Right renal cortex interstitium (tissue), 3 donors: Measurements from ENCODE around the gene PERCC1. TPM values are rescaled to one million over a fixed set of nuclear protein-coding genes. Genes with fewer than 3 reads are reported as not detected.

ENCODE experiments used
- DNase-seq, 3 donors: peaks; one replicate each; pipeline ENCODE4 v3.0.0-alpha.2; 2013; ENCODE audit warnings: low read depth in 3 of 3, low spot score in 2 of 3
- polyA plus RNA-seq, 3 donors: library from polyadenylated mRNA; unstranded; fragments of 120-200 nt; gene quantifications; one replicate each; pipeline ENCODE4 v1.2.1, GENCODE V29; 2013; ENCODE audit not compliant: insufficient read length in 3 of 3

Gene PERCC1
- polyA plus RNA-seq, 3 donors = not detected

DNA sequence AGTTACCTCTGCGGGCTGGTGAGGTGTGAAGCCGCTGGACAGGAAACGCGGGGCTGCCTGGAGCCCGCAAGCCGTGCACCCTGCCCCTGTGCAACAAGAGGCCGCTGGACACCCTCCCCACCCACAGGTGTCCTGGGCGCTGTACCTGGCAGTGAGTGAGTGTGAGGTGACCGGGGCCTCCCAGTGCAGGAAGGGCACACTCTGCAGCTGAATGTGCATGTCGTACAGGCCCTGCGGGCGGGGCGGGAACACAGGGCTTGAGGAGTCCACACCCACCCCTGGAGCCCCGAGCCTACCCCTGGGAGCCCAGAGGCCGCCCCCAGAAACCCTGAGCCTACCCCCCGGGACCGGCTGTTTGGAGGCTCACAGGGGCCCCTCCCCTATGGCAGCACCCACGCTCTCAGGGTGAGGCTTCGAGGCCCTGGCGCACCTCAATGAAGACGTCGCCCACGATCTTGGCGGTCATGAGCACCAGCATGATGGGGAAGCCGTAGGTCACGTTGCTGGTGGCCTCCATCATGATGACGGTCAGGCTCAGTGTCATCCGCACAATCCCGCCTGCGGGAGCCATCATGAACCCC, 17.7 kb downstream of the PERCC1 start:
- no peak for DNase-seq

GRCh38 chr16:1449201-1449788, 18.4 kb downstream of the PERCC1 start:
- no peak for DNase-seq

DNA sequence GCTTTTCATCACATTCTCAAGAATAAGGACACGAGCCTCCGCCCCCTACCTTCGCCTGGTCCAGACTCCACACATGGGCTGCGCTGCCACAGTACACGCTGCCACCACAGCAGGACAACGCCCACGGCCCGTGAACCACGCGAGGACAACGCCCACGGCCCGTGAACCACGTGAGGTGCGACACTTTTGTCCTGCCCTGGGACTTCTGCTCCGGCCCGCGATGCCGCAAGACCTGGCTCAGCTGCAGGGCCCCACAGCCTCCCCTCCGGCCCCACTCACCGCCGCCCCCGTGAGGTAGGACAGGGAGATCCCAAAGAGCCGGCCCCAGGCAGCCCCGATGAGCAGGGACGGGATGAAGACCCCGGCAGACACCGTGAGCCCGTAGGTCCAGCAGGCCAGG, 19.3 kb downstream of the PERCC1 start:
- no peak for DNase-seq

- DNase-seq = no peak
Observed at GRCh38 chr16:1450841-1451240, 20.0 kb downstream of the PERCC1 start.

GRCh38 chr16:1451702-1452392, 21.0 kb downstream of the PERCC1 start:
- DNase-seq = no peak

DNA sequence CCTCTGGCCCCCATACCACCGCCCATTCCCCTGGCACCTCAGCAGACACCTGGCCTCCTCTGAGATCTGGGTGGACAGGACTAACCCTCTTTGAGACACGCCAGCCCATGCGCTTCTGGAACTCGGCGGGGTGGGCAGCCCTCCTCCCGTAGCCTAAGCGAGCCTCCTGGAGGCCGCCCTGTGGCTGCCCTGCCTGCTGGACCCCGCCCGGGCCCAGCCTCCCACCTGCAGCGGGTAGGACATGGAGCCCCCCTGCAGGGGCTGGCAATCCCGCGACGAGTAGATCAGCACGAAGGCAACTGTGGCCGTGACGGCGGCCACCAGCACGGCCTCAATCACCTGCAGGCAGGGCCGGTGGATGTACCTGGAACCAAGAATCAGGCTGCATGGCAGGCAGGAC, 21.7 kb downstream of the PERCC1 start:
- no peak for DNase-seq

- no peak for DNase-seq
Observed at GRCh38 chr16:1453316-1453715, 22.4 kb downstream of the PERCC1 start.

DNA sequence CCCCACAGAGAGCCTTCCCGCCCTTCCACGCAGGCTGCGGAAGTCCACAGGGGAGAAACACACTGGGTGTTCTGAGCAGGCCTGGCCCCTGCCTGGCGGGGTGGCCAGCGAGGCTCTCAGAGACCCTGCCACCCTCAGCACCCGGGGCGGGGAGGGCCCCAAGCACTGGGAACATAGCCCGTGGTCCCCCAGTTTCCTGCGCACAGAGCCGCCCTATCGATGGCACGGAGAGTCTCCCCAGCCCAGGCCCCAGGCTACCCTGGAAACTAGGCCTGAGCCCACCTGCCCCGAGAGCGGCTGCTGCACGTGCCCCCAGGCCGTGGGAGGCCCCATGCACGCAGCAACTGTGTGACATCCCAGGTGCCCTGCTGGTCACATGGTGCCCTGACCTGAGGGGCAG, 23.7 kb downstream of the PERCC1 start:
- no peak for DNase-seq

GRCh38 chr16:1455190-1456171, 24.6 kb downstream of the PERCC1 start:
- no peak for DNase-seq

GRCh38 chr16:1456951-1457350, 26.1 kb downstream of the PERCC1 start:
- no peak for DNase-seq

GRCh38 chr16:1457489-1458245, 26.8 kb downstream of the PERCC1 start:
- no peak for DNase-seq

DNA sequence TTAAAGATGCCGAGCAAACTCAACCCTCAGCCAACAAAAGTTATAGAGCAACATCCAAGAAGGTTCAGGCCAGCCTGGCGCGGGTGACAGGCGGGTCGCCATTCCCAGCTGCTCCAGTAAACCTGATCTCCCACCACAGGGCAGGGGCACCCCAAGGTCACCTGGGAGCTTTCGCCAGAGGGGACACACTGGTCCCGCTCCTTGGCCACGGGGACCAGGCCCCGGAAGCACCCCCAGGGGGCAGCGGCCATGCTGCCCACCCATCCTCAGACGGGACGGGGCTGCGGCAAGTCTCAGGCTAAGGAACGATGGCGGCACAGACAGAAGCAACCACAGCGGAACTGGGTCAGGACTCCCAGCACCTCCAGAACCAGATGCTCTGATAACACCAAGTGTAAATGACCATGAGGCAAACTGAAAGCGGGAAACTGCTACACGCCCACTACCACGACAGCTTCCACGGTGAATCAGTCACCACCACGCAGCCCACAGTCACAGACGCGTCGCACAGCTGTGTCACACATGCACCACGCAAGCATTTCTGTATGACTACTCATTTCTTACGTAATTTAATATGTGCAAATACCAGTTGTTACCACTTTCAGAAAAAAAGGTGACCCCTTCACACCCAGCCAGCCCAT, 27.6 kb downstream of the PERCC1 start:
- no peak for DNase-seq

GRCh38 chr16:1458977-1459341, 28.1 kb downstream of the PERCC1 start:
- no peak for DNase-seq

- DNase-seq = no peak
Observed at GRCh38 chr16:1459967-1460366, 29.1 kb downstream of the PERCC1 start.

DNA sequence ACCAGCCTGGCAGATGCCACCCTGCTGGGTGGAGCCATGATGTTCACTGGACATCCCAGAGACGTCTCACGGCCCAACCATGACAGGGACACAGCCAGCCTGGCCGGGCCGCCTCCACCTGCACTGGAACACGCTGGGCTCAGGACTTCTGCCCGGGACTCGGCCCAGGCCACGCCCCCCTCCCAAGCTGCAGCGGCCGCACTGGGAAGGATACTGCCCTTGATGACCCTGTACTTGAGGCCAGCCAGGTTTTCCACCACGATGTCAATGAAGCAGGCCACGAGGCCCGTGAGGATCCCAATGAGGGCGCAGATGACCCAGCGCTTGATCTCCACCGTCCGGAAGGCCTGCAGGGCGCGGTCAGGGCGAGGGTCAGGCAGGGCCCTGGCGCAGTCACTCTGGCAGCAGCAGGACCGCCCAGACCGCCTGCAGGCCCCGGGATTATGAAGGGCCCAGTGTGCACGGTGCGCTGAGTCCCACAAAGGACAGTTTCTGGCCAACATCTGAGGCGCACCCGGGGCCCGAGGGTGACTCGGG, 29.8 kb downstream of the PERCC1 start:
- no peak for DNase-seq

DNA sequence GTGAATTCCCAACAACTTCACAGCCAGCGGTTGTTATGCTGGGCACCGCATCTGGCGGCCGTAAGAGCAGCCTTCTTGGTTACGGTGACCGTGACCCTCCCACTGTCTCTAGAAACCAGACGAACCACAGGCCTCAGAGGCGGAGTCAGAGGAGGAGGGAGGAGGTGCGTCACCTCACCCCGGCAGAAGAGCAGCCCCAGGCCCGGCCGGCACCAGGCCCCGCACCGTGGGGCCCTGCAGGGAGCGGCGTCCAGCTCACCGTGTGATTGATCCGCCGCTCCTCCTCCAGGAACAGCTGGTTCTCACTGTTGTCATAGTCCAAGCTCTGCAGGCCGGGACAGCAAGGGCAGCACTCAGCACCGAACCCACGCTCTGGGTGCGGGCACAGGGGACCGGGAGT, 30.3 kb downstream of the PERCC1 start:
- DNase-seq = no peak

DNA sequence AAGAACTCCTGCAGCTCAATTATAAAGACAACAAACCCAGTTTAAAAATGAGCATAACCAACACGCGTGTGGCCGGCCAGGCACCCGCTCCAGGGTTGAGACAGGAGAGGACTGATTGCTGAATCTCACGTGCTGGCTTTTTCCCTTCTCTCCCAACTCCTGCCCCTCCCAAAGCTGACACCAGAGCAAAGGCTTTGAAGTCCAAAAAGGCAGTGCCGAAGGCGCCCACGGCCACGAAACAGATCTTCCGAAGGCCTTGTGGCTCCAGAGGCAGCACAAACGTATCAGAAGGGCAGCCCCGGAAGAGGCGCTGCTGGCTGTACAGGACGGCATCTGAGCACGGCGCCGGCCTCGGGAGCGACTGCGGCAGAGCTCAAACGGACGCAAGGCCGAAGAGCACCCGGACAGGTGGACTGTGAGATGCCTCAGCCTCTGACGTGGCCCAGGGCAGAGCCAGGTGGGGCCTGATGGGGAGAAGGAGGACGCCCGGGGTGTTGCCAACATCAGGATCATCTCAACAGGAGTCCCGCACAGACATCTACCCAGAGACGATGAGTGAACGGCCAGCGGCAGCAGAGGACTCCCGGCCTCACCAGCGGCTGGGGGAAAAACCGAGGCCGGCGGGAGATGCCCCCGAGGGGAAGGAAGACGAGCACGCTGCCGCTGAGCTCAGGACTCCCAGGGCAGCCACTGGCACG, 33.5 kb downstream of the PERCC1 start:
- no peak for DNase-seq

- no peak for DNase-seq
Observed at GRCh38 chr16:1464894-1465566, 34.2 kb downstream of the PERCC1 start.

DNA sequence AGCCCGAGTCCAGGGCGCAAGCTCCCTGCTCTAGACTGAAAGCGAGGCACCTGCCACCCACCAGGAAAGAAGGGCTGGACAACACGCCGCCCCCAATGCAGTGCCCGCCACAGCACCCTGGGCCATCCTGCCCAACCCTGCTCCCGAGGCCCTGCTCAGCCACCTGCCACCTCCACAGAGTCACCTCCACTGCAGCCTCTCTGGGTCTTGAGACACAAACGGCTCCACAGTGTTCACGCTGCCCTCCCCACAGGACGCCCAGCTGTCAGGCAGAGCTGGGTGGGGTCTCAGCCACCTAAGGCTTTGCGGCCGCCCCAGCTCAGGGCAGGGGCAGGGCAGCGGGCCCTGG, 34.7 kb downstream of the PERCC1 start:
- no peak for DNase-seq
